Stimulated activated CD4-positive, alpha-beta T cell treated with anti-CD3 and anti-CD28 coated beads, Interleukin-1b, Interleukin-23, amount 100 ng/mL, for 1 hour (primary cell): ENCODE data around the gene TOM1.
"Not testable (repeated sequence)": the region's sequence is repeated elsewhere in the genome, so short reads cannot be mapped to it uniquely, and the experiment has no call there.

ENCODE experiments used
- DNase-seq, 2 donors: peaks; one replicate each; pipeline ENCODE4 v3.0.0-alpha.2; 2020; ENCODE audit warnings: low read depth in 2 of 2

Gene TOM1

GRCh38 chr22:35394810-35395563, 95.3 kb downstream of the TOM1 start:
- no peak for DNase-seq

GRCh38 chr22:35396622-35397021, 96.9 kb downstream of the TOM1 start:
- not testable (repeated sequence) for DNase-seq

GRCh38 chr22:35397095-35397904, 97.6 kb downstream of the TOM1 start:
- DNase-seq = no peak
